GM19193 (cell line): ENCODE data around the gene TM4SF18.

Experiments
- POLR2A ChIP-seq: IDR thresholded peaks from 4 replicates; pipeline ENCODE4 v1.6.1; 2011; ENCODE audit not compliant: insufficient read depth, insufficient read length; ENCODE audit errors: extremely low read depth

TM4SF18 gene

DNA sequence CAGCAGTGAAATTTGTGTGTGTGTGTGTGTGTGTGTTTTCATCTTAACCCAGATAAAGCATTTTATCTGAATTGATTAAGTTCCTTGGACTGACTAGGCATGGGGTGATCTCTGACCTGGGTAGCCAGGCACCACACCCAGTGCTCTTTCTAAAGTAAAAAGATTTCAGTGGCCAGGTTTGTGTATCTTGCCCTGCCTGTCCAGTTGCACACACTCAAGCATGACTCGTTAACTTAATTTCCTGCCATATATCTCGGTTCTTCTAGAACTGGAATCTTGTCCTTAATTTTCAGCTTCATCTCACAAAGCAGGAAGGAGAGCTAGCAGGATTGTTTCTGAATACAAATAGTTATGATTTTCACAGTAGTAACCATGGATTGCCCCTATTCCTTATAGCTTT lies 17.0 kb downstream of the TM4SF18 start:
- TF ChIP-seq POLR2A = no peak

DNA sequence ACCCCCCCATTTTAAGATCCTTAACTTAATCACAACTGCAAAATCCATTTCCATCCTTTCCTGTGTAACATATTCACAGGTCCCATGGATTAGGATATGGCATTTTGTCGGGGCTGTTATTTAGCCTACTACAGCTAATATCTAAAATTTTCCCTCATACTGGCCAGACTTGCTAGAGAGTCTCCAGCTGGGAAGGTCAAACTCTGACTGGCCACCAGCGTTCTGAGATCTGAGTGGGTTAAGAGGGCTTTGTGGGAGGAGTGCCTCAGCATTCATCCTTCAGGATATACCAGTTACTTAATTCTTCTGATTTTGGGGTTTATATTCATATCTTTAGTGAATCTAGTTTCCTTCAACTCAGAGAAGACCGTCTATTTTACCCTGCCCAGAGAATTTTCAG lies 17.7 kb downstream of the TM4SF18 start:
- no peak for TF ChIP-seq POLR2A

DNA sequence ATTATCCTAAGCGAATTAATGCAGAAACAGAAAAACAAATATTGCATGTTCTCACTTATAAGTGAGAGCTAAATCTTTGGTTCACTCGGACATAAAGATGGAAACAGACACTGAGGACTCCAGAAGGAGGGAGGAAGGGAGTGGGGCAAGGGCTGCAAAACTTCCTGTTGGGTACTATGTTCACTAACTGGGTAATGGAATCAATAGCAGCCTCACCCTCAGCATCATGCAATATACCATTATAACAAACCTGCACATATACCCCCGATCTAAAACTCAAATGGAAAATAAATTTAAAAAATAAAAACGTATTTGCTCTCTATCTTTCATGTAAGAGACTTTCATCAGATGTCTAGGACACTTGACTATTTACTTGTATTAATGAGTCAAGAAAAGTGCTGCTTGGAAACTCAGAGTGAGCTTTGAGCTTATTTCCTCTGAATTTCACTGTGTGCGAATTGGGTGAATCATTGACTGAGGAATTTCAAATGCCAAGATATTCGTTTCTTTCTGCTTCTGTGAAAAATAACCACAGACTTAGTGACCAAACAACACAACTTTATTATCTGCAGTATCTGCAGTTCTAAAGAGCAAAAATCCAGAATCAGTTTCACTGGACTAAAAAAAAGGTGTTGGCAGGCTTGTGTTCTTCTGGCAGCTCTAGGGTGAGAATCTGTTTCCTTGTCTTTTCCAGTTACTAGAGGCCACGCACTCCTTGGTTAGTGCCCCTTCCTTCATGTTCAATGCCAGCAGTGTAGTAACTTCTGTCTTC lies 18.4 kb downstream of the TM4SF18 start:
- no peak for TF ChIP-seq POLR2A

GRCh38 chr3:149313542-149313941 lies 19.9 kb downstream of the TM4SF18 start:
- no peak for TF ChIP-seq POLR2A

GRCh38 chr3:149310796-149311534 lies 22.5 kb downstream of the TM4SF18 start:
- no peak for TF ChIP-seq POLR2A

- no peak for TF ChIP-seq POLR2A
Measured at GRCh38 chr3:149307435-149307783, 26.0 kb downstream of the TM4SF18 start.

GRCh38 chr3:149306751-149307434 lies 26.5 kb downstream of the TM4SF18 start:
- TF ChIP-seq POLR2A = no peak

- no peak for TF ChIP-seq POLR2A
Measured at GRCh38 chr3:149305376-149305775, 28.1 kb downstream of the TM4SF18 start.

DNA sequence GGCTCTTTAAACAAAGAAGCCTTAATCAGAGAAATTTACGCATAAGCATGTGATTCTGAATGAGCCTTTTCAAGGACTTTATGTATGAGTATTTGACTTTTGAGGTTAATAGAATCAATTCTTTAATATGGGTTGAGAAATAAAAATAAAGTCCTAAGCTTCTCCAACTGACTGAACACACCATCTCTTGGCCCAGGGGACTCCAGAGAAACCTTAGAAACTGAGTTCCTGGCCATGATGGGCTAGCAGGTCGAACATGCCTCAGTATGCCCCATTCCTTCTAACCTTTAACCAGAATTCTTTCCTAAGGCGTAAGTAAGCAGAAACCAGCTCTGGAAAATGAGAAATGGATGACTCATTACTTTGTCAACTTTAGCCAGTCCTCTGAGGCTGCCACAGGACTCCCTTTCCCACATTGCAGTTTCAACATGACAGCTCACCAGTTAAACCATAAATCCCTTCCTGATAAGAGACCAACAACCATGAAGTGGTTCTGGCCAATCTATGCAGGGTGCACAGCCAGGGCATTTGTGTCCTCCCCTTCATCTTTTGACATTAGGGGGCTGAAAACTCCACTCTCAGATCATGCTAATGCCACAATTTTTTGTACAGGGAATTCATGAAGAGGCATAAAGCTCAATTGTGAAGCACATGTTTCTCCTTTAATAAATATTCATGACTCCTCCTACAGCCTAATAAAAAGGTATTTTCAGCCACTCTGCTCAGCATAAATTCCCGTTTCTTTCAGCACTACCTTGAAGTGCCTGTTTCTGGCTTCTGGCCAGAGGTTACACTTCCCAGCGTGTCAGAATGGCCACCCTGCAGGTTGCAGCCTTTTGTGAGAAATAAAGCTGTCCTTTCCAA lies 33.3 kb downstream of the TM4SF18 start:
- no peak for TF ChIP-seq POLR2A

DNA sequence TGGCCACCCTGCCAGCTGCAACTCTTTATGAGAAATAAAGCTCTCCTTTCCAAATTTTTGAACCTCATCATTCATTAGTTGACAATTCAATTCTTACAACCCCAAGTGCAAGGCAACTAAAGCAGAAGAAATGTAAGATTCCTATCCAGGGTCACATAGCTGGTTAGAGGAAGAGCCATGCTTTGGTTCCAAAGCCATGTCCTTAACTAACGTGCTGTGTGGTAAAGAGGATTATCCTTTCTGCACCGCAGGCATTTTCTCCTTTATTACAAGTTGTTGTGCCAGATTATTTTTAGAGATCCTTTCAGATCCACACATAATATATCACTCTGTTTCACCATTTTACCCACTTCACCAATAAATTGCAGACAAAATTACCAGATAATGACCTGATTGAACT lies 36.5 kb downstream of the TM4SF18 start:
- TF ChIP-seq POLR2A = no peak

GRCh38 chr3:149292666-149293065 lies 40.8 kb downstream of the TM4SF18 start:
- no peak for TF ChIP-seq POLR2A

GRCh38 chr3:149291178-149291577 lies 42.3 kb downstream of the TM4SF18 start:
- TF ChIP-seq POLR2A = no peak

DNA sequence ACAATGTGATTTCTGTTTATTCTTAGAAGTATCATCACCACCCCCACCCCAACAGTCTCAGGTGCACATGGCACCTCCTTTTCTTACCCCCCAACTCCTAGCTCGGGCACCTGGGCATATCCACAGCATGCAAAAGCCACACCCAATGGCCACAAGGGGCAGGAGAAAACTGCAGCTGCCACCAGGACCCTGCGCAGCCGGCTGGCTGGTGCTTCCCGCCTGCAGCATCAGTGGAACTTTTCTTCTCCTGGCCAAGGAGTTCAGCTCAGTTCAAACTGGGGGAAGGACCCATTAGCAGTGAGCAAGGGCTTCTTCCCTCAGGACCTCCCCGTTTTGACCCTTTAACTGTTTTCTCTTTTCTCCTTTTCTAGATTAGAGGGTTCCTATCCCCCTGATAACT lies 44.8 kb downstream of the TM4SF18 start:
- TF ChIP-seq POLR2A = no peak

DNA sequence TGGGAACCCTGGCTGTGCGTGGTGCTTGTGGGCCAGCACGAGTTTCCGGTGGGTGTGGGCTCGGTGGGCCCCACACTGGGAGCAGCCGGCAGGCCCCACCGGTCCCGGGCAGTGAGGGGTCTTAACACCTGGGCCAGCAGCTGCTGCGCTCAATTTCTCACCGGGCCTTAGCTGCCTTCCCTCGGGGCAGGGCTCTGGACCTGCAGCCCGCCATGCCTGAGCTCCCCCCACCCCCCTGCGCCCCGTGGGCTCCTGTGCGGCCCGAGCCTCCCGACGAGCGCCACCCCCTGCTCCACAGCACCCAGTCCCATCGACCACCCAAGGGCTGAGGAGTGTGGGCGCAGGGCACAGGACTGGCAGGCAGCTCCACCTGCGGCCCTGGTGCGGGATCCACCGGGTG lies 49.4 kb downstream of the TM4SF18 start:
- no peak for TF ChIP-seq POLR2A

- no peak for TF ChIP-seq POLR2A
Measured at GRCh38 chr3:149283401-149283800, 50.0 kb downstream of the TM4SF18 start.
